Adrenal gland (tissue), 12 donors: ENCODE data around the gene MST1R. TPM values are rescaled to one million over a fixed set of nuclear protein-coding genes. Genes with fewer than 3 reads are reported as not detected.

Source experiments
- DNase-seq, 7 donors: peaks; one replicate each; pipeline ENCODE4 v3.0.0-alpha.2; 2019 to 2020
- H3K27ac ChIP-seq, 5 donors: fragments of 200-600 bp; sonication (generic) in 4 of 5; 1 replicate in 3 of 5; 2 replicates in 2 of 5; pipeline versions ENCODE4 v1.5.1 to v1.8.0; 2016 to 2020; ENCODE audit warnings: mild to moderate bottlenecking in 1 of 5
- H3K27me3 ChIP-seq: fragments of 200-600 bp; 2 replicates; pipeline ENCODE4 v1.8.0; 2021
- H3K36me3 ChIP-seq, 2 donors: fragments of 200-600 bp; replicated peaks in 1 of 2; 1 replicate in 1 of 2; 2 replicates in 1 of 2; pipeline versions ENCODE4 v1.5.1 to v1.8.0; 2018 to 2022
- H3K4me1 ChIP-seq, 2 donors: fragments of 200-600 bp; replicated peaks in 1 of 2; 1 replicate in 1 of 2; 2 replicates in 1 of 2; pipeline versions ENCODE4 v1.5.1 to v1.8.0; 2018 to 2021
- H3K4me3 ChIP-seq, 4 donors: fragments of 200-600 bp; sonication (generic) in 3 of 4; one replicate each; pipeline ENCODE4 v1.5.1; 2016 to 2018
- H3K9me3 ChIP-seq, 3 donors: fragments of 200-600 bp; sonication (generic) in 1 of 3; replicated peaks in 1 of 3; 1 replicate in 2 of 3; 2 replicates in 1 of 3; pipeline versions ENCODE4 v1.5.1 to v1.8.0; 2016 to 2021
- POLR2A ChIP-seq, 2 donors: fragments of 450-650 bp; IDR thresholded peaks; one replicate each; pipeline ENCODE4 v1.6.1; 2017; ENCODE audit warnings: antibody characterized with exemption in 2 of 2, mild to moderate bottlenecking in 2 of 2, moderate library complexity in 1 of 2
- WGBS, 4 donors: extraction: QIAGEN DNeasy Blood & Tissue Kit in 2 of 4; methylation state at CpG; one replicate each; pipeline versions ENCODE4 v1.1.5 to v1.1.7; 2013 to 2017; 5-methylcytosine and 5-hydroxymethylcytosine counted together
- intact Hi-C, 2 donors: fragments of 100-400 bp; cut with DNase I; formaldehyde crosslinking; loops; one replicate each; pipeline versions ENCODE4 v1.14.1 to v1.15.0; 2022 to 2023
- polyA plus RNA-seq, 3 donors: library from polyadenylated mRNA; stranded (reverse); fragments of 200-250 nt in 2 of 3; fragments of 350-450 nt in 1 of 3; fragmentation: Illumina TruSeq in 1 of 3; extraction: RNeasy Lipid Tissue Mini Kit (QIAGEN cat#74804) in 1 of 3; gene quantifications; one replicate each; pipeline ENCODE4 v1.2.3, GENCODE V29; 2013 to 2014
- total RNA-seq, 9 donors: library from RNA; depleted of rRNA in 4 of 9; stranded (reverse); fragments of >200 nt in 4 of 9; fragments of 120-200 nt in 1 of 9; fragmentation: NEBNext Ultra II Directional in 1 of 9; extraction: Animal tissue kit (Norgen Biotek cat#: 25700) in 1 of 9; gene quantifications; one replicate each; pipeline versions ENCODE4 v1.1.0 to v1.2.4, GENCODE V29; 2013 to 2023
- TF ChIP-seq, protein P1 (sequence below), 6 experiments: fragments of 450-650 bp in 4 of 6; fragments of 200-600 bp in 2 of 6; sonication (generic) in 1 of 6; IDR thresholded peaks; 1 replicate in 5 of 6; 2 replicates in 1 of 6; pipeline versions ENCODE4 v1.5.1 to v1.8.0; 2016 to 2021; ENCODE audit warnings: antibody characterized with exemption in 6 of 6, mild to moderate bottlenecking in 2 of 6, moderate library complexity in 1 of 6
- donor health status: healthy with polysubstance abuse.
- donor health status: Bipolar disorder and iron deficiency.
- donor health status: DM: yes; HTN: yes; CAD: no.
- donor health status: DM: no; HTN: no; CAD: no.
- donor health status: DM: no; HTN: no; CAD: no.
- donor health status: DM: yes; HTN: yes; CAD: no.

MST1R gene
- total and polyA plus RNA-seq, 12 donors, result 0.18 to 2.5 (median 0.65) TPM; not detected in 1

DNA sequence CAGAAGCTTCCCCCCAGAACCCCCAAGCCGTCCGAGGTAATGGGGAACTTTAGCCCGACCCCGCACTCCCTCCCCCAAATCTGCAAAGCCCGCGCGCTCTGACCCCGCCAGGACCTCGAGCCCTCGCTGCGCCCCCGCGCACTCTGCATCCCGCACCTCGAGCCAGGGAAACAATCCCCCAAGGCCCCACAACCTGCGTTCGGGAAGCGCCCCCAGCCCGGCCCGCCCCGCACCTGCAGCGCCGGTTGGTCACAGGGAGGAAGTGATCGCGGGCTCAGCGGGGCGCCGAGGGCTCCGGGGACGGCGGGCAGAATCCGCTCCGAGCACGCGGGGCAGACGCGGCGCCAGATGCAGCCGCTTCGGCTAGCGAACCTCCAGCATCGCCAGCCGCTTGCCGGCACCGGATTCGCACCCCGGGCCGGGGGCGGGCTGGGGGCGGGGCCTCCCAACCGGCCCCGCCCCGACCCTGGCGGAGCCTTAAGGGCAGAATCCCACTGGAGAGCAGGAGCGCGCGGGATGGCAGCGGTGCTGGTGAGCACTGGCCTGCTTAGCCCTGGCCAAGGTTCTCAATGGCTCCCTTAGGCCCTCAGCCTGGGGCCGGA lies 34.0 kb downstream of the MST1R start, which contains the start of gene CAMKV:
TSS of gene CAMKV (minus strand) at position 382 of the 602 bp plus-strand sequence. CDS start 7,518 bp downstream, outside the sequence.
- H3K4me3 ChIP-seq, result peak within 1 kb of the TSS in 1 of 4 donors; percentile 44
- no peak within 1 kb of the TSS for H3K27ac ChIP-seq
- no peak for DNase-seq
- intact Hi-C loops, result no loop called here
- no peaks in the 10 kb centered on the region for H3K9me3 ChIP-seq
- H3K4me1 ChIP-seq, result peaks cover 7 to 12% of the 10 kb centered on the region in 2 donors
- TF ChIP-seq, protein P1, sequence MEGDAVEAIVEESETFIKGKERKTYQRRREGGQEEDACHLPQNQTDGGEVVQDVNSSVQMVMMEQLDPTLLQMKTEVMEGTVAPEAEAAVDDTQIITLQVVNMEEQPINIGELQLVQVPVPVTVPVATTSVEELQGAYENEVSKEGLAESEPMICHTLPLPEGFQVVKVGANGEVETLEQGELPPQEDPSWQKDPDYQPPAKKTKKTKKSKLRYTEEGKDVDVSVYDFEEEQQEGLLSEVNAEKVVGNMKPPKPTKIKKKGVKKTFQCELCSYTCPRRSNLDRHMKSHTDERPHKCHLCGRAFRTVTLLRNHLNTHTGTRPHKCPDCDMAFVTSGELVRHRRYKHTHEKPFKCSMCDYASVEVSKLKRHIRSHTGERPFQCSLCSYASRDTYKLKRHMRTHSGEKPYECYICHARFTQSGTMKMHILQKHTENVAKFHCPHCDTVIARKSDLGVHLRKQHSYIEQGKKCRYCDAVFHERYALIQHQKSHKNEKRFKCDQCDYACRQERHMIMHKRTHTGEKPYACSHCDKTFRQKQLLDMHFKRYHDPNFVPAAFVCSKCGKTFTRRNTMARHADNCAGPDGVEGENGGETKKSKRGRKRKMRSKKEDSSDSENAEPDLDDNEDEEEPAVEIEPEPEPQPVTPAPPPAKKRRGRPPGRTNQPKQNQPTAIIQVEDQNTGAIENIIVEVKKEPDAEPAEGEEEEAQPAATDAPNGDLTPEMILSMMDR (IDR thresholded peaks at IDR 0.05), result no peak
- no peak for TF ChIP-seq POLR2A (IDR thresholded peaks at IDR 0.05)
- WGBS, 4 donors, result 1 to 2% (median 2%) methylated on average over 7 to 59 of the region's 59 CpGs; no CpG with 5 or more reads in 1 of the 4 donors
- H3K27me3 ChIP-seq, result peaks cover 27% of the 10 kb centered on the region
- H3K36me3 ChIP-seq, result no peaks in the 10 kb centered on the region

DNA sequence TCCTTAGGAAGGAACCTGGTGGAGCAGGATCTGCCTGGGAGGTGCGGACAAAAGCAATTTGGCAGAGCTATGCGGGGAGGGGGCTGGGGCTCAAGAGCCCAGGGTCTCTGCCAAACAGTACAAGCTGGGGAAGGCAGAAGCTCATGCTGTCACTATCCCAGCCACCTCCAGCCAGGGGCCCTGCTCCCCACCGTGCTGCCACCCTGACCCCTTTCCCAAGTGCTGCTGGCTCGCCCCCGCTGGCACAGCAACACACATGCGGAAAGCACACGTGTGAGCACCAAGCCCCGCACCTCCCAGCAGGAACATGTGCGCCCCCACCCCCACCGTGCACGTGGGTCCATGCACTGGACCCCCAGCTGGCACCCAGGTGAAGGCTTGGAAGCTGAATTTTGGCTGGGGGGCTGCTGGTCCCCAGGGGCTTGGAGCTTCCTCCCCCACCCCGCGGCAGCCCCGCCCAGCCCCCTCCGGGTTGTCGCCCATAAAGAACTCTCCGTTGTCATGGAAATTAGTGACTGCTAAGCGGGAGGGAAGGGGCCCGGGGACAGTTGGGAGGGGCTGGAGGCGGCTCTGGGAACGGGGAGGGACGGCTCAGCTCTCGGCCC lies 34.7 kb downstream of the MST1R start:
- DNase-seq, result no peak
- Histone ChIP-seq H3K27ac (no peak overlapping the region), H3K27me3 (peaks cover 27% of the 10 kb centered on the region), H3K4me1 (peaks cover 7 to 12% of the 10 kb centered on the region in 2 donors), H3K4me3 (peak overlapping the region in 1 of 4 donors; percentile 44), H3K9me3 (no peaks in the 10 kb centered on the region), H3K36me3 (no peaks in the 10 kb centered on the region)
- WGBS, 4 donors, result 5 to 24% (median 13%) methylated on average over 2 to 23 of the region's 23 CpGs
- intact Hi-C loops, result no loop called here
- TF ChIP-seq, protein P1 (IDR thresholded peaks at IDR 0.05), result no peak
- no peak for TF ChIP-seq POLR2A (IDR thresholded peaks at IDR 0.05)

DNA sequence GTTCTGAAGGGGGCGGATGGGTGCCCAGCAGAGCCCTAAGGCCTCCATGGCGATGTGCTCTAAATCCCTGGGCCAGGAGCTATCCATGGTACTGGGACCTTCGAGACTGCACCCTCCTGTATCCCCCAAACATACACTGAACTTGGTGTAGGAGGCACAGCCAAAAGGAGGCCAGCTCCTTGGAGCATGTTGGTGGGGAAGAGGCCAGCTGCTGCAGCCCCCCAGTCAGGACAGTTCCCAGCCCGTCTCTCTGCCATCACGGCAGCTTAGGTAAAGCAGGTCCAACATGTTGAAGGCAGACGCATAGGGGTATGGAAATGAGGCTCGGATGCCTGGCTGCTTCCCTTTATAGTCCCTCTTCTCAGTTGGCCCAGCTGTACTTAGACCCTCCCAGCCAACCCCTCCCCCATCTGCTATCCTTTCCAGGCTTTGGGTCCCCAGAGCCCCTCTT lies 35.8 kb downstream of the MST1R start:
- Histone ChIP-seq H3K27me3 (peaks cover 27% of the 10 kb centered on the region), H3K27ac (no peak overlapping the region), H3K4me1 (peaks cover 7 to 12% of the 10 kb centered on the region in 2 donors), H3K36me3 (no peaks in the 10 kb centered on the region), H3K9me3 (no peaks in the 10 kb centered on the region), H3K4me3 (no peak overlapping the region)
- peak in 1 of 7 donors; percentile 24 for DNase-seq
- TF ChIP-seq, protein P1 (IDR thresholded peaks at IDR 0.05), result no peak
- intact Hi-C loops, result no loop called here
- WGBS, 4 donors, result 8 to 17% (median 14%) methylated on average over 3 to 7 of the region's 7 CpGs

DNA sequence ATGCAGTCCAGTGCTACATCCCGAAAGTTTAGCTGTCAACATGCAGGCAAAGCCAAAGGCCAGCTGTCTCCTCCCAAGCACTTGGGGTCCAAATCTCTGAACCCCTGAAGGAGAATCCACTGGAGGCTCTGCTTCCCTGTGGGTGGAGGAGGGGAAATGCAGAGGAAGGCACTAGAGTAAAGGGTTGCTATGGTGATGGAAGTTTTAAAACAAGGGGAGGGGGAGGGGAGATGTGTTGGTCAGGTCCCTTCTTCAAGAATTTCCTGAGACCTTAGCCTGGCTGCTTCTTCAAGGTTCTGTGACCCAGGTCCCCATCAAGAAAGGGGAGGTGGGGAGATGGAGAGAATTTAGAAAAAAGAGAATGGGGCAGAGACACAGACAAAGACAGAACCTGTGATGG lies 36.3 kb downstream of the MST1R start:
- no peaks in the 10 kb centered on the region for H3K9me3 ChIP-seq
- intact Hi-C loops, result no loop called here
- H3K27ac ChIP-seq, result no peak overlapping the region

More for the DNA sequence above, 36.3 kb downstream of the MST1R start:
- WGBS, 4 donors, result 90 to 97% (median 96%) methylated on average over 1 of the region's 1 CpG; no CpG with 5 or more reads in 1 of the 4 donors
- H3K27me3 ChIP-seq, result peaks cover 27% of the 10 kb centered on the region
- H3K4me1 ChIP-seq, result peaks cover 7 to 12% of the 10 kb centered on the region in 2 donors
- TF ChIP-seq, protein P1 (IDR thresholded peaks at IDR 0.05), result no peak
- TF ChIP-seq POLR2A (IDR thresholded peaks at IDR 0.05), result no peak
- H3K4me3 ChIP-seq, result no peak overlapping the region
- DNase-seq, result no peak
- no peaks in the 10 kb centered on the region for H3K36me3 ChIP-seq
